Endothelial cell of umbilical vein (primary cell): ENCODE results near the gene KANSL1. TPM values are rescaled to one million over a fixed set of nuclear protein-coding genes. Genes with fewer than 3 reads are reported as not detected.

ENCODE experiments used
- BruUV-seq: library from RNA; stranded (reverse); fragments of 400-500 nt; replicated peaks from 2 replicates; lab custom pipeline; 2021; lab: Mats Ljungman, UMichigan
- CTCF ChIA-PET: fragments of 300-600, 350-600 bp; sonication (Branson Sonifier 250); formaldehyde crosslinking; loops from one replicate; lab custom pipeline; 2021; ENCODE audit warnings: antibody characterized with exemption, inconsistent platforms; lab: Charles Lee
- POLR2A ChIA-PET: fragments of 300-600, 350-600 bp; sonication (Branson Sonifier 250); formaldehyde crosslinking; loops from one replicate; lab custom pipeline; 2021; ENCODE audit warnings: antibody characterized with exemption, inconsistent platforms; lab: Charles Lee
- DNase-seq: peaks from one replicate; pipeline ENCODE4 v3.0.0-alpha.2; 2011; ENCODE audit warnings: low read depth, low spot score
- FAIRE-seq: peaks from 2 replicates; lab custom pipeline; 2011; peaks lifted over from hg19 to GRCh38; lab: Jason Lieb, UNC
- H2AFZ ChIP-seq: 2 replicates; pipeline ENCODE4 v1.6.0; 2012; ENCODE audit warnings: low read depth, low read length, control low read depth, inconsistent platforms
- H3K27ac ChIP-seq: 2 replicates; pipeline ENCODE4 v1.5.1; 2011; ENCODE audit warnings: low read depth, mild to moderate bottlenecking, control low read depth, low read length, moderate library complexity; ENCODE audit not compliant: insufficient read depth
- H3K27me3 ChIP-seq, 2 experiments: 2 replicates each; pipeline versions ENCODE4 v1.6.0 to v1.6.1; 2011; ENCODE audit warnings: low read length in 2 of 2, mixed read lengths in 1 of 2; ENCODE audit not compliant: control insufficient read depth in 2 of 2, insufficient read depth in 2 of 2
- H3K36me3 ChIP-seq, 2 experiments: 2 replicates in 1 of 2; 3 replicates in 1 of 2; pipeline ENCODE4 v1.5.1; 2011; ENCODE audit warnings: low read length in 2 of 2, mild to moderate bottlenecking in 1 of 2, moderate library complexity in 1 of 2; ENCODE audit not compliant: control insufficient read depth in 2 of 2, insufficient read depth in 2 of 2; ENCODE audit errors: extremely low read depth in 1 of 2
- H3K4me1 ChIP-seq: 3 replicates; pipeline ENCODE4 v1.5.1; 2011; ENCODE audit warnings: mild to moderate bottlenecking, low read length; ENCODE audit not compliant: control insufficient read depth, insufficient read depth; ENCODE audit errors: extremely low read depth
- H3K4me2 ChIP-seq: 2 replicates; pipeline ENCODE4 v1.6.1; 2011; ENCODE audit warnings: low read length, control low read depth, mixed read lengths; ENCODE audit not compliant: insufficient read depth
- H3K4me3 ChIP-seq, 3 experiments: fragments of 200-600 bp in 1 of 3; sonication (generic), shearing (Covaris generic) in 1 of 3; replicated peaks in 1 of 3; 2 replicates each; pipeline ENCODE4 v1.5.1; 2011 to 2016; ENCODE audit warnings: control low read depth in 3 of 3, low read length in 3 of 3, mild to moderate bottlenecking in 2 of 3, inconsistent platforms in 1 of 3, low read depth in 1 of 3, moderate library complexity in 1 of 3; ENCODE audit not compliant: insufficient read depth in 1 of 3
- H3K79me2 ChIP-seq: 2 replicates; pipeline ENCODE4 v1.6.0; 2012; ENCODE audit warnings: low read length, inconsistent platforms; ENCODE audit not compliant: control insufficient read depth, insufficient read depth
- H3K9ac ChIP-seq: replicated peaks from 2 replicates; pipeline ENCODE3; 2011; ENCODE audit warnings: low read length, control low read depth; ENCODE audit not compliant: insufficient read depth; ENCODE audit errors: extremely low read depth
- H3K9me1 ChIP-seq: replicated peaks from 3 replicates; pipeline ENCODE4 v1.6.0; 2011; ENCODE audit warnings: mild to moderate bottlenecking, low read length; ENCODE audit not compliant: control insufficient read depth, insufficient read depth; ENCODE audit errors: extremely low read depth
- H3K9me3 ChIP-seq: replicated peaks from 2 replicates; pipeline ENCODE4 v1.5.1; 2012; ENCODE audit warnings: low read length, inconsistent platforms; ENCODE audit not compliant: control insufficient read depth, insufficient read depth
- H4K20me1 ChIP-seq: replicated peaks from 2 replicates; pipeline ENCODE3; 2011; ENCODE audit warnings: mild to moderate bottlenecking, low read length; ENCODE audit not compliant: control insufficient read depth, insufficient read depth; ENCODE audit errors: extremely low read depth
- EZH2 ChIP-seq: IDR thresholded peaks from 2 replicates; pipeline ENCODE4 v1.6.1; 2012; ENCODE audit warnings: borderline replicate concordance, low read depth, mild to moderate bottlenecking, moderate library complexity, low read length, inconsistent platforms; ENCODE audit not compliant: severe bottlenecking
- FOS ChIP-seq: IDR thresholded peaks from 2 replicates; pipeline ENCODE4 v1.6.1; 2011; ENCODE audit warnings: mild to moderate bottlenecking, low read length, moderate library complexity, borderline replicate concordance; ENCODE audit not compliant: insufficient read depth
- GATA2 ChIP-seq: IDR thresholded peaks from 2 replicates; pipeline ENCODE4 v1.7.0; 2011; ENCODE audit warnings: low read depth, mild to moderate bottlenecking, moderate library complexity, mixed read lengths, low read length; ENCODE audit not compliant: insufficient read length, insufficient read depth
- JUN ChIP-seq: IDR thresholded peaks from 2 replicates; pipeline ENCODE4 v1.6.1; 2011; ENCODE audit warnings: borderline replicate concordance, low read depth; ENCODE audit not compliant: insufficient read length, insufficient read depth
- MYC ChIP-seq: IDR thresholded peaks from one replicate; pipeline ENCODE4 v1.6.1; 2011; ENCODE audit warnings: mild to moderate bottlenecking, low read depth, low read length
- POLR2A ChIP-seq: IDR thresholded peaks from 2 replicates; pipeline ENCODE4 v1.6.1; 2012; ENCODE audit warnings: low read depth, mild to moderate bottlenecking, control low read depth, low read length
- POLR2AphosphoS5 ChIP-seq: IDR thresholded peaks from 2 replicates; pipeline ENCODE4 v1.6.1; 2012; ENCODE audit warnings: low read depth, mild to moderate bottlenecking, control low read depth, low read length, moderate library complexity; ENCODE audit not compliant: insufficient read depth
- dilution Hi-C: fragments of 300-500 bp; cut with MboI; formaldehyde crosslinking; loops from one replicate; pipeline ENCODE4 v1.15.0; 2019; ENCODE audit warnings: low sequenced_read_pairs; ENCODE audit not compliant: extremely low pct_ligation_motif_present
- intact Hi-C: fragments of 100-400 bp; cut with micrococcal nuclease; formaldehyde crosslinking; loops from one replicate; pipeline ENCODE4 v1.10.0; 2022
- polyA plus RNA-seq, 4 experiments: library from polyadenylated mRNA; depleted of rRNA in 3 of 4; stranded (reverse) in 3 of 4; unstranded in 1 of 4; fragments of >200 nt; gene quantifications; 2 replicates each; pipeline versions ENCODE4 v1.2.1 to v1.2.3, GENCODE V29; 2011 to 2012; ENCODE audit warnings: missing spikeins in 1 of 4
- total RNA-seq: library from RNA; stranded (reverse); gene quantifications from 2 replicates; pipeline ENCODE4 v1.2.3, GENCODE V29; 2021
- TF ChIP-seq, protein P1 (sequence below), 2 donors: IDR thresholded peaks; 1 replicate in 1 of 2; 2 replicates in 1 of 2; pipeline ENCODE4 v1.5.1; 2011; ENCODE audit warnings: low read length in 2 of 2, mild to moderate bottlenecking in 2 of 2, moderate library complexity in 2 of 2, control low read depth in 1 of 2, inconsistent platforms in 1 of 2, low read depth in 1 of 2; ENCODE audit not compliant: insufficient read depth in 1 of 2; ENCODE audit errors: extremely low read depth in 1 of 2
- TF ChIP-seq, protein P2 (sequence below): IDR thresholded peaks from 2 replicates; pipeline ENCODE4 v1.6.1; 2011; ENCODE audit not compliant: insufficient read depth, insufficient read length

The KANSL1 gene
- total and polyA plus RNA-seq, 2 donors (not counting 3 experiments of a cell fraction or from before 2014, with no cell fraction given): 29.1 to 74.0 TPM

DNA sequence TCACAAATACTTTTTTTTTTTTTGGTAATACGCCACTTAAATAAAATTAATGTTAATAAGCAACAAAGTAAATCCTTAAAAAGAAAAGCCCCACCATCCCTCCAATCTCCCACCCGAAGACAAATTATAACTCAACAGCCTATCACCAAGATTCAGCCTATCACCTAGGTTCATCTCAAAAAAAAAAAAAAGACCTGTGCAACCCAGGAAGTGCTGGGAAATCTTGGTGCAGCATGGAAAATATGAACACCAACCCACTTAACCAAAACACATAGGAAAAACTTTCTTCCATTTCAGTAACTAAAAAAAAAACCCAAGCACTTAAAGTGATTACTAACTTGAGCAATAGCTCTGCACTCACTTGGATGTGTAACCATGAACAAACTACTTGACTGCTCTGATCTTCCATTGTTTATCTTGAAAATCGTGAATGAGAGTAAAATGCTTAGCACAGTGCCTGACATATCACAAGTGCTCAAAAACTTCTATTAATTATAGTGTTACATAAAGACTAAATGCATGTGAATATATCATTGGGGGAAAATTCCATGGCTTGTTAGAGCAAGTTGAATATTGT lies 103.8 kb downstream of the KANSL1 start:
- H3K79me2 ChIP-seq: peaks cover 73% of the 10 kb centered on the region
- intact Hi-C loops: no loop called here
- POLR2A ChIA-PET: no interaction called here
- DNase-seq (no peak), FAIRE-seq (no peak)
- H3K4me3 ChIP-seq: no peak overlapping the region
- no peaks in the 10 kb centered on the region for H3K9me1 ChIP-seq
- peaks cover 13% of the 10 kb centered on the region for H4K20me1 ChIP-seq
- H3K4me1 ChIP-seq: no peaks in the 10 kb centered on the region
- BruUV-seq: no TSS peak
- TF ChIP-seq JUN (no peak), MYC (no peak)
- TF ChIP-seq, protein P1, sequence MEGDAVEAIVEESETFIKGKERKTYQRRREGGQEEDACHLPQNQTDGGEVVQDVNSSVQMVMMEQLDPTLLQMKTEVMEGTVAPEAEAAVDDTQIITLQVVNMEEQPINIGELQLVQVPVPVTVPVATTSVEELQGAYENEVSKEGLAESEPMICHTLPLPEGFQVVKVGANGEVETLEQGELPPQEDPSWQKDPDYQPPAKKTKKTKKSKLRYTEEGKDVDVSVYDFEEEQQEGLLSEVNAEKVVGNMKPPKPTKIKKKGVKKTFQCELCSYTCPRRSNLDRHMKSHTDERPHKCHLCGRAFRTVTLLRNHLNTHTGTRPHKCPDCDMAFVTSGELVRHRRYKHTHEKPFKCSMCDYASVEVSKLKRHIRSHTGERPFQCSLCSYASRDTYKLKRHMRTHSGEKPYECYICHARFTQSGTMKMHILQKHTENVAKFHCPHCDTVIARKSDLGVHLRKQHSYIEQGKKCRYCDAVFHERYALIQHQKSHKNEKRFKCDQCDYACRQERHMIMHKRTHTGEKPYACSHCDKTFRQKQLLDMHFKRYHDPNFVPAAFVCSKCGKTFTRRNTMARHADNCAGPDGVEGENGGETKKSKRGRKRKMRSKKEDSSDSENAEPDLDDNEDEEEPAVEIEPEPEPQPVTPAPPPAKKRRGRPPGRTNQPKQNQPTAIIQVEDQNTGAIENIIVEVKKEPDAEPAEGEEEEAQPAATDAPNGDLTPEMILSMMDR (IDR thresholded peaks at IDR 0.05; ENCODE audit: extremely low read depth in 1 of 2, insufficient read depth in 1 of 2, low read depth in 1 of 2, low read length in 2 of 2): no peak
- TF ChIP-seq, protein P2, sequence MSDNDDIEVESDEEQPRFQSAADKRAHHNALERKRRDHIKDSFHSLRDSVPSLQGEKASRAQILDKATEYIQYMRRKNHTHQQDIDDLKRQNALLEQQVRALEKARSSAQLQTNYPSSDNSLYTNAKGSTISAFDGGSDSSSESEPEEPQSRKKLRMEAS: no peak
- CTCF ChIA-PET: interaction anchor here (1.4 kb wide), 1 partner anchor 22 kb away, joined by 3 read pairs; no protein-coding TSS in a partner anchor
- dilution Hi-C loops: no loop called here
- H2AFZ ChIP-seq: no peak overlapping the region
- no peak overlapping the region for H3K9ac ChIP-seq
- no peaks in the 10 kb centered on the region for H3K27me3 ChIP-seq
- no peak overlapping the region for H3K27ac ChIP-seq
- peaks cover 0 to 12% of the 10 kb centered on the region in 2 experiments for H3K36me3 ChIP-seq
- H3K9me3 ChIP-seq: no peaks in the 10 kb centered on the region
- no peak overlapping the region for H3K4me2 ChIP-seq

DNA sequence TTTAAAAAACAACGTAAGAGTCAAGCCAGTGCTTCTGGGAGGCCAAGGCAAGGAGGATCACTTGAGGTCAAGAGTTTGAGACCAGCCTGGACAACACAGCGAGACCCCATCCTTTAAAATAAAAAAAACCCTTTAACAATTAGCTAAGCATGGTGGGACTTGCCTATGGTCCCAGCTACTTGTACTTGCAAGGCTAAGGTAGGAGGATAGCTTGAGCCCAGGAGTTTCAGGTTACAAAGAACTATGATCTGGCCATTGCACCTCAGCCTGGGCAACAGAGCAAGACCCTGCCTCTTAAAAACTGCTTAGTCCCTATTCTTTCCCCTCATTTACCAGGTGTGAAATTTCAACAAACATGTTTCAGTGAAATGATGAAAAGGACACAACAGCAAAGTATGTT lies 104.6 kb downstream of the KANSL1 start:
- TF ChIP-seq, protein P2: no peak
- TF ChIP-seq, protein P1 (IDR thresholded peaks at IDR 0.05; ENCODE audit: extremely low read depth in 1 of 2, insufficient read depth in 1 of 2, low read depth in 1 of 2, low read length in 2 of 2): no peak
- no peak for TF ChIP-seq JUN
- no peak for TF ChIP-seq EZH2
- TF ChIP-seq GATA2: no peak
- TF ChIP-seq POLR2A: no peak
- TF ChIP-seq POLR2AphosphoS5: no peak
- TF ChIP-seq FOS: no peak
- Histone ChIP-seq H2AFZ (no peak overlapping the region), H4K20me1 (peaks cover 13% of the 10 kb centered on the region), H3K9ac (no peak overlapping the region), H3K9me1 (no peaks in the 10 kb centered on the region), H3K9me3 (no peaks in the 10 kb centered on the region), H3K27me3 (no peaks in the 10 kb centered on the region), H3K27ac (no peak overlapping the region), H3K36me3 (peaks cover 0 to 9% of the 10 kb centered on the region in 2 experiments), H3K79me2 (peaks cover 71% of the 10 kb centered on the region), H3K4me1 (no peaks in the 10 kb centered on the region), H3K4me2 (no peak overlapping the region), H3K4me3 (no peak overlapping the region)
- FAIRE-seq: no peak
- dilution Hi-C loops (no loop called here), intact Hi-C loops (no loop called here)
- ChIA-PET CTCF (interaction anchor here (0.7 to 1.5 kb wide), 2 partner anchors 104 to 124 kb away, joined by 3 to 5 read pairs; partner anchors contain the start of gene KANSL1), POLR2A (no interaction called here)
- BruUV-seq: no TSS peak
- DNase-seq: no peak
